ENCODE data around the gene KCNQ2.

Gene KCNQ2

DNA sequence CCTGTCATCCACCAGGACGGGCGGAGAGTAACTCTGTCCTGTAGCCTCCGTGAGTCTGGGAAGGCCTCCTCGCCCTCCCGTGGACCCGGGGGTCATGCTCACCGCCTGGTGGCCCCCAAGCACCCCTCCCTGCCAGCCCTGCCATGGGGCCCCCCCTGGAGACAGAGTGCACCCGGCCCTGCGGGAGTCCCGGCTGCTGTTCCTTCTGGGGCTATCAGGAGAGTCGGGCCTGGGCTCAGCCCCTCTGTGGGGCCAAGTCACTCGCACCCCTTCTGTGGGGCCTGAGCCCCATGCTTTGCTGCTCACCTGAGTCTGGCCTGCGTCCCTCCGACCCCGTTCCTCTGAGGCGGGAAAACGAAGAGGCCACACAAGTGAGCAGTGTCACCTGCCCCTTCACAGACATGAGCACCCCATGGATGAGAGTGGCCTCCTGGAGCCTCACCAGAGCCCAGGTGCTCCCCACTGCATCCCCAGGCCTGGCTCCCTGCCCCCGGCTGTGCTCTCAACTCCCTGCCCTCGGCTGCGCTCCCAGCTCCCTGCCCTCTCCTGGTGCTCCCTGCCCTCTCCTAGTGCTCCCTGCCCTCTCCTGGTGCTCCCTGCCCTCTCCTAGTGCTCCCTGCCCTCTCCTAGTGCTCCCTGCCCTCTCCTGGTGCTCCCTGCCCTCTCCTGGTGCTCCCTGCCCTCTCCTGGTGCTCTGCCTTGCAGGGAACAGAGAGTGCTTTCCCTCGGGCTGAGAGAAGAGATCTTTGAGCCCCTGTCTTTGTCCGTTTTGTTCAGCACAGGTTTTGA, 106.7 kb downstream of the KCNQ2 start:
- no peak for DNase-seq

DNA sequence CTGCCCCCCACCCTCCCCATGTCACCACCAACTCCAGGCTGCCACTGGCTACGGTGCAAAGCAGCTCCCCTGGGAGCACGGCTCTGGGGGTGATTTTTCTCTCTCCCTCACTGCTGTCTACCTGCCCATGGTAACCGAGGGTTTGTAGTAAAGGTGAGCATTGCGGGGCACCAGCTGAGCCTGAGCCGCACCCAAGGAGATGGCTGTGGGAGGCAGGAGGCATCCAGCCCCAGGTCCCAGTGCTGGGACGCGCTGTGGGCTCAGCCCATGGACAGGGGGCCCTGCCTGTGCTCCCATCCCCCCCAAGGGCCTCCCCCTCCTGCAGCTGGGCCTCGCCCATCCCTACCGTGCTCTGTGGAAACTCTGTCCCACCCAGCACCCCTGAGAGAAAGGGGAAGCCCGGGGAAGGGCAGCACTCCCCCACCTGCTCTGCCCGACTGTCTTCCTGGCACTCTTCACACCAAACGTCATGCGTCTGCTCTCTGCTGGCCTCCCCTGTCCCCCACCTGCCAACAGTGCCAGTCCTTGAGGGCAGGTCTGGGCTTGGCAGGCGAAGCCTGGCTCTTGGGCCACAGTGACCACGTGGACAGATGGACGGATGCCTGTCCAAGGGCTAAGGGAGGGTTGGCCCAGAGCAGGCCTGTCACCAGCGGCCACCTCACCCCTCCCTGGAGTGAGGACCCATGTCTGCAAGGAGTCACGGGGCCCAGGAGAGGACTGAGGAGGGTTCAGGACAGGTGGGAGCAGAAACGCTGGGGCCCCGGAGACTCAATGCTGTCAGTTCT, 107.5 kb downstream of the KCNQ2 start:
- DNase-seq, result no peak

DNA sequence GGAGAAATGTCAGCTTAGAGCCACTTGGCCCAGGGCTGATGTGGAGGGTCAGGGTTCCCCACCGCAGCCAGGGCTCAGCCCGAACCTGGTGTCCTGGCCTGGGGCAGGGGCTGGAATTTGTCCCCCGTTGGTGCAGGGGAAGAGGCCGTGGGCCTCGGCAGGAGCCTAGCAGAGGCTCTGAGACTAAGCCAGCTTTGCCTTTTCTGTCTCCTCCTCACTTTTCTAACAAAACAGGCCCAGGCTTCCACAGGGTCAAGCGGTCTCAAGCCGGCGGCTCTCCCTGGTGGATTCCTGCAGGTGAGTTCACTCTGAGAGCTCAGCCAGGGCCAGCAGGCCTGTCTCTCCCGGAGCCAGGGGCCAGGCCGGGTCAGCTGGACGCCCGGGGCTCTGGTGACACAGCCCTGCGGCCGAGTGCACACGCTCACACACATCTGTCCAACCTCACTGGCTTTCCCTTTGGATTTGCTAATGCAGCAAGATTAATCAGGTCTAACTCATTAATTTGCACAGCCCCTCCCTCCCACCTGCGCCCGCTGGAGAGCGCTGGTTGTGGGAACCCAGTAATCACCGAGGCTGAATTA, 108.4 kb downstream of the KCNQ2 start:
- DNase-seq, result peak; percentile 16

DNA sequence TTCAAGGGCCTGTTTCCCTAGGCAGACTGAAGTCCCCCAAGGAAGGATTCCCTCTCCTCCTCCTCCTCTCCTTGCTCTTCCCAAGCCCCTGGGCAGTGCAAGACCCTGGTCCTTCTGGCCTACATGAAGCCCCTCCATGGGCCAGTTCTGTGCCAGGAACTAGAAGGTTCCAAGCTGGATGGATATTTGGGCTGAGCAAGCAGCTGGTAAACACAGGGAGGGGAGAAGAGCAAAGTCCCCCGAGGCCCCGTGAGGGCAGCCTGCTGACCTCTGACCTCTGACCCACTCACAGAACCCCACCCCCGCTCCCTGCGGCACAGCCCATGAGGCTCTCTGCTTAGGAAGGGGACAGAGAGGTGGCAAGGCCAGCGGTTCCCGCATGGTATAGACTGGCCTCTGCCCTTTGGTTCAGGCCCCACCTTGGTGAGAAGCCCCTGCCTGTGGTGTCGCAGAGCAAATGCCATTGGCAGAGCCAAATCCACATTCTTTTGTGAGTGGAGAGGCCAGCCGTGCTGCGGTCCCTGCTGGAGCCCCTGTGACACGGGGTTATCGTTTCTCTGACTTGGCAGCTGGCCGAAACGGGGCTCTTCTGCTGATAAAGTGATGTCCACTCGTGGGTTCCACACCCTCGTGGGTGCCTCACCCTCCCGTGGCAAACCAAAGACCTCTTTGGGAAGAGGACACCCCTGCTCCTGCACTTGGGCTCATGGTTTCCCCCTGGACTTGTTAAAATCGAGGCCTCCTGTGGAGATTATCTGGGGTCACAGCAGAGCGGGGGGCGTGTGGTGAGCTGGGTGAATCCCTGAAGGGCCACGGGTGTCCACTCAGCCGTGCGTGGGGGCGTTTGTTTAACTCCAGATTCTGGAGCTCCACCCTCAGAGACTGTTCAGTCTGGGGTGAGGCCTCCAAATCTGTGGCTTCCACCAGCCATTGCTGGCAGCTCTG, 109.2 kb downstream of the KCNQ2 start:
- DNase-seq, result no peak

- DNase-seq, result no peak
Observed at GRCh38 chr20:63362436-63363009, 109.9 kb downstream of the KCNQ2 start.

GRCh38 chr20:63361519-63362435, 110.7 kb downstream of the KCNQ2 start:
- no peak for DNase-seq

DNA sequence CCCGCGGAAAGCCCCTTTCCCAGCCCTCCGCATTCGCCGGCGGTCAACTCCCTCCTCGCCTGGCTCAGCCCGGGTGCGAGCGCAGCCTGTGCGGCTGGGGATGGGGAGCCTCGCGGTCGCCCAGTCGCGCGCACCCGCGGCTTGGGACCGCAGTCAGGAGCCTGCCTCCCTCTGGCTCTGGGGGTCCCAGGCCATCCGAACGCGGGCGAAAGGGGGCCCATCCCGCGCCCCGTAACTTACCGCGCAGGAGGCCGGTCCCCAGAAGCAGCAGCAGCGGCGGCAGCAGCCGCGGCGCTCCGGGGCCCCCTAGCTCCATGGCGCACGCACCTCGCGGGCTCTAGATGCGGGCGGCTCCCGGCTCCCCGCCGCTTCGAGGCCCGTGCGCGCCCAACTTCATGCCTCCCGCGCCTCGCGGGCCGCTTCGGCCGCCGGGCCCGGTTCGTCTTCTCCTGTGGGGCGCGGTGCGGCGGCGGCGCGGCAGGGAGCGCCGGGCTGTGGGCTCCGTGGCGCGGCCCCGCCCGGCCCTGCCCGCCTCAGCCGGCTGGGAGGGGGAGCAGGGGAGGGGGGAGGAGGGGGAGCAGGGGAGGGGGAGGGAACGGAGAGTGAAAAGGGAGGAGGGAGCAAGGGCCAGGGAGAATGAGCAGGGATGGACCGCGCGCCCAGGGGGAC, 111.5 kb downstream of the KCNQ2 start, which contains the start of gene CHRNA4:
Gene CHRNA4, minus strand, starts transcription at position 500 of the 669 bp plus-strand sequence. Its CDS starts 184 bp downstream, at position 316.
- DNase-seq, result no peak

DNA sequence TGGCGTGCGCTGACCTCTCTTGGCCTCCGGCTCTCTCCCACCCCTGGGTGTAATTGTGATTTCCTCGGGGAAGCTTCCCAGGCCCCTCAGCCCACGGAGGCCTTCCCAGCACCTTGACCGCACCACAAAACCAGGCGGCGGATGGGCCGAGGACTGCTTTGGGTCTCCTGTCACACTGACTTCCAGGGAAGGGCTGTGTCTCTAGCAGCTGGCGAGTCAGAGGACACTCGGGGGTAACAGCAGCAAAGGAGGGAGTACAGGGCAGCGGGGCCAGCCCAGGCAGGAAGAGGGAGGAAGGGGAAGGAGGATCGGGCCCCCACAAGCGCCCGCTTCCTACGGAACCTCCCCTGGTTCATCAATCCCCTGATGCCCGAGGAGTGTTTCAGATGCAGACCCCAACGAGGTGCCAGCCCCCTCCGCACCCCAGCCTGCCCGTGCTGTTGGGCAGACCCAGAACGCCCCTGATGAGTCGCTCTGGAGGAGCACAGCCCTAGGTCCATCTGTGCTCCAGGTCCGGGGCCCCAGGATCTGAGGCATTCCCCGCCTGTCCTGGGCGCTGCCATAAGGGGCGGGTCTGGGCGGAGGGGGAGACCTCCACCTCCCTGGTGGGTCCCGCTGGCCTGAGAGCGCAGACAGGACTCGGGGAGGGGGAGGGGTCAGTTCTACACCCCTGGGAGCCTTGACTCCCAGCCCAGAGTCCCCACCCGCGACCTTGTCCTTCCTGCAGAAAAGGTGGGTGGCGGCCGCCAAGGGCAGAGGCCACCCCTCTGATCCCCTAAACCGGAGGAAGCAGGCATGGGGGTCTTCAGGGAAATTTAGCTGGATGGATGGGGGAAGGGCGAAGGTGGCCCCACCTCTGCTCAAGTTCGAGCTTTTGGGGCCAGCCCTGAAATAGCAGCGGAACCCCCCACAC, 112.3 kb downstream of the KCNQ2 start:
- DNase-seq, result no peak

- no peak for DNase-seq
Observed at GRCh38 chr20:63359164-63359934, 113.1 kb downstream of the KCNQ2 start.

GRCh38 chr20:63357921-63358905, 114.2 kb downstream of the KCNQ2 start:
- DNase-seq, result no peak

DNA sequence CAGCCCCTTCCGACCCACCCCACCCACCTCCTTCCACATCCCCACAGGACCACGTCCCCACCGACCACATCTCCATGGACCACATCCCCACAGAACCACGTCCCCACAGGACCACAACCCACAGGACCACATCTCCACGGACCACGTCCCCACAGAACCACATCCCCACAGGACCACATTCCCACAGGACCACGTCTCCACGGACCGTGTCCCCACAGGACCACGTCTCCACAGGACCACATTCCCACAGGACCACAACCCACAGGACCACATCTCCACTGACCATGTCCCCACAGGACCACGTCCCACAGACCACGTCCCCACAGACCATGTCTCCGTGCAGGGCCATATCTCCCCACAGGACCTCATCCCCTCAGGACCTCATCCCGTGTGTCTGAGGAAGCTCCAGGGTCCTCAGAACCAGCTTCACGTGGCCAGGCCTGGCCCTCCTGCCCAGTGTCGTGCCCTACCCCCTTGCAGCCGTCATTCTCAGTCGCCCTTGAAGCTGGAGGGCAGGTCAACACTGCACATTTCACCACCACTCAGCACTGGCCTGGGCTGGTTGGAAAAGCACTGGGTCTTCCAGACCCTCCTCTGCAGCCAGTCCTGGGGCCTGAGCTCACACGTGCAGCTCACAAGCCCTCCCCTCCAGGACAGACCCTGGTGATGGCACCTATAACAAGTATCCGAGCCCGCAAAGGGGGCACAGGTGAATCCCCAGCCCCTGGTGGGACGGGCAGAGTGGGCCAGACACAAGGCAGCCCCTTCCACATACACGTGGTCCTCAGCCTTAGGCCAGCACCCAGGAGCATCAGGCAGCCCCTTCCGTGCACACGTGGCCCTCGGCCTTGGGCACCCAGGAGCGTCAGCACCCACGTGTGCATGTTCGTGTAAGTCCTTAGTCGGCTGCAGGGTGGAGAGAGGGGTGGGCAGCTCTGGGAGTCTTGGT, 115.2 kb downstream of the KCNQ2 start:
- DNase-seq, result no peak

- DNase-seq, result no peak
Observed at GRCh38 chr20:63356511-63356910, 115.9 kb downstream of the KCNQ2 start.

GRCh38 chr20:63355781-63356295, 116.6 kb downstream of the KCNQ2 start:
- DNase-seq, result no peak

DNA sequence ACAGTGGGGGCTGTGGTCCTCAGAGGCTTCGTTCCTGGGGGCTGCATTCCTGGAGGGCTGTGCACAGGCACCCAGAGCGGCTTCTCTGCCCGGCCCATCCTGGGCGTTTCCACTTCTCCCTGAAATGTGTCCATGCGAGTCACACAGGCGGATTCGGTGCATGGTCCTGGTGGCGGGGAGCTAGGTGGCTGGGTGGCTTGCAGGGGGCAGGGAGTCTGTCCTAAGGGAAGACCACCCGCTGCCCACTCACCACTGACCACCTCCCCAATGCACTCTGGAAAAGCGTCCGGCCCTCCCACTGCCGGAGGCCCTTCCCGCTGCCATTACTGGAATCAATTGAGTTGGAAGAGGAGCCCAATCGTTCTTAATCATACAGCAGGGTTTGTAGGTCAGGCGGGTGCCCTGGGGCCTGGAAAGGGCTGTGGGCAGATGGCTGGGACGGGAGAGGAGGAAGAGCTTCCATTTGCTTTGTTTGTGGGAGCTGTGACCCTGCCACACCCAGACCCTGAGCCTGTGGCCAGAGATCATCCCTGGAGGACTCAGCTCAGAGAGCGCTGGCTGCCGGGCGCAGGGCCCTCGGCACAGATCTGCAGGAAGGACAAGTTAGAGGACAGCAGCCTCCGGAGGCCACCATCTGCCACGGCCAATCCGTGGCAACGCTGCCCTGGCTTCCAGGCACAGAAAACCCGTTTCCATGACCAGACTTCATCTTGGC, 117.7 kb downstream of the KCNQ2 start:
- DNase-seq, result no peak

GRCh38 chr20:63352811-63353221, 119.6 kb downstream of the KCNQ2 start:
- no peak for DNase-seq

Data from NCI-H524 treated with DMSO at 0.1 percent for 48 hours (cell line).